ENCODE measurements around the gene CYP2S1. TPM values are rescaled to one million over a fixed set of nuclear protein-coding genes. Genes with fewer than 3 reads are reported as not detected.

The CYP2S1 gene
- total and polyA plus RNA-seq, 2 of the 4 experiments (the other 2 are of a cell fraction), result 0.54 to 2.1 TPM

DNA sequence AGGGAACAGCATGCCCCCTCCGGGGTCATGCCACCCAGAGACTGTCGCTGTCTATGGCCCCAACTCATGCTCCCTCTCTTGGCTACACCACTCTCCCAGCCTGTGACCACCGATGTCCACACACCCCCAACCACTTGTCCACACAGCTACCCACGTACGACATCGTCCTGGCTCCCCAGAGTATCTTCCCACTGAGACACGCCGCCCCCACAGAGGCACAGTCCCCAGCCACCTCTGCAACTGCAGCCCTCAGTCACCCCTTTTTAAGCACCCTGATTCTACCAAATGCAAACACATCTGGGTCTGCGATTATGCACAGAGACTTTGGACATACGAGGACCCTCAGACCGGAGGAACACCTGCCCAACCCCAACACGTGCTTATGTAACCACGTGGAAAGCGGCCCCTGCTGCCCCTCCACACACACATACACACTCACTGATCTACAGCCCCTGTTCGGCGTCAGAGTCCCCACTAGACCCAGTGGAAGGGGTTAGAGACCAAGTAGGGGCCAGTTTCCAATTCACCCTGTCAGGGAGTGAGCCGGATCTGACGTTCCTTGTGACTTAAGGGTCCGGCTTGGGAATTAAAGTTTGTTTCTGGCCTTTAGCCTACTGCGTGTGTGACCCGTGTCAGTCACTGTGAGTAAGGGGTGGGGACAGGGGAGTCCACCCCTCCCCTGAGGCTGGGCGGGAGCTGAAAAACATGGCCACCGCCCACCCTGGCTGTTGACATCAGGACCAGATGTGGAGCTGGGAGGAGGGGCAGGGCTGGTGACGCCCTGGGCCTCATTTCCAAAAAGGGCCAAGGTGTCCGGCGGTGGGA lies 14.1 kb downstream of the CYP2S1 start:
- H4K20me1 ChIP-seq (ENCODE audit: insufficient read depth, low read length), result no peaks in the 10 kb centered on the region; the same call in 1 of the 2 replicates
- H3K4me2 ChIP-seq (ENCODE audit: low read depth, low read length), result no peak overlapping the region
- 0 out of 2 replicates have a peak overlapping the region, but pooled peaks have one; percentile 20 for H2BK20ac ChIP-seq (ENCODE audit: low read depth, low read length)
- no peak overlapping the region for H3K18ac ChIP-seq (ENCODE audit: low read depth, low read length)
- intact Hi-C loops (cut with micrococcal nuclease), result loop anchor here (10.0 kb wide), 1 partner anchor 218 kb away; the partner anchor contains the start of gene B3GNT8
- H4K5ac ChIP-seq (ENCODE audit: low read depth, low read length), result no peak overlapping the region
- H3K36me3 ChIP-seq (ENCODE audit: control insufficient read depth, insufficient read depth, low read length), result peaks cover 7% of the 10 kb centered on the region
- H3K4ac ChIP-seq (ENCODE audit: low read depth, low read length), result peak overlapping the region; percentile 22; the same call in 1 of the 2 replicates
- CTCF ChIA-PET, result interaction anchor here (1.5 to 3.3 kb wide), 2 partner anchors 56 to 101 kb away, joined by 4 to 16 read pairs; no protein-coding TSS in a partner anchor
- H2BK120ac ChIP-seq (ENCODE audit: low read depth, low read length), result no peak overlapping the region
- no peak overlapping the region for H2BK5ac ChIP-seq (ENCODE audit: low read depth, low read length, poor library complexity, severe bottlenecking)
- H3K27me3 ChIP-seq (ENCODE audit: control insufficient read depth, insufficient read depth, low read length), result no peaks in the 10 kb centered on the region
- no peak overlapping the region for H2AK5ac ChIP-seq (ENCODE audit: low read depth, low read length)
- H3K9ac ChIP-seq (ENCODE audit: low read depth, low read length), result no peak overlapping the region
- no peaks in the 10 kb centered on the region for H3K79me1 ChIP-seq (ENCODE audit: low read depth in 1 of 2, low read length in 2 of 2)
- POLR2A ChIA-PET (ENCODE audit: unreplicated experiment), result no interaction called here
- dilution Hi-C loops (cut with HindIII; ENCODE audit: low sequenced_read_pairs, unreplicated experiment), result no loop called here
- H2AK9ac ChIP-seq (replicated peaks; ENCODE audit: low read depth, low read length, poor library complexity), result peak overlapping the region; percentile 84
- WGBS, 2 experiments (ENCODE audit: extremely low coverage in 2 of 2, insufficient read length in 1 of 2), result 74% methylated on average over 7 of the region's 26 CpGs; no CpG with 5 or more reads in 1 of the 2 experiments
- peak overlapping the region; percentile 4 for H2AFZ ChIP-seq (replicated peaks; ENCODE audit: low read length, poor library complexity)
- H3K9me1 ChIP-seq (ENCODE audit: insufficient read depth, low read length), result no peaks in the 10 kb centered on the region
- no TSS peak for BruUV-seq (replicated peaks)
- ATAC-seq (ENCODE audit: low read depth), result no peak
- no peak overlapping the region; a peak in 1 of 4 replicates for H4K8ac ChIP-seq (ENCODE audit: low read depth in 2 of 2, low read length in 2 of 2)
- no peak overlapping the region for H3K4me3 ChIP-seq (ENCODE audit: insufficient read depth, low read depth, low read length)
- H3K9me3 ChIP-seq (ENCODE audit: control insufficient read depth, insufficient read depth, low read length), result no peaks in the 10 kb centered on the region
- DNase-seq, result no peak
- no peak overlapping the region for H3K23ac ChIP-seq (ENCODE audit: low read depth, low read length)
- H3K4me1 ChIP-seq (ENCODE audit: control insufficient read depth, insufficient read depth, low read length), result no peaks in the 10 kb centered on the region
- H2BK15ac ChIP-seq (ENCODE audit: low read depth, low read length), result no peak overlapping the region
- H3K14ac ChIP-seq (replicated peaks; ENCODE audit: low read depth, low read length), result no peak overlapping the region
- in situ Hi-C loops (cut with MboI; ENCODE audit: low sequenced_read_pairs), result no loop called here
- no peak overlapping the region for H3K27ac ChIP-seq (ENCODE audit: insufficient read depth, low read length)
- H4K91ac ChIP-seq (ENCODE audit: insufficient read depth, low read depth, low read length), result no peak overlapping the region
- TF ChIP-seq, protein P1, sequence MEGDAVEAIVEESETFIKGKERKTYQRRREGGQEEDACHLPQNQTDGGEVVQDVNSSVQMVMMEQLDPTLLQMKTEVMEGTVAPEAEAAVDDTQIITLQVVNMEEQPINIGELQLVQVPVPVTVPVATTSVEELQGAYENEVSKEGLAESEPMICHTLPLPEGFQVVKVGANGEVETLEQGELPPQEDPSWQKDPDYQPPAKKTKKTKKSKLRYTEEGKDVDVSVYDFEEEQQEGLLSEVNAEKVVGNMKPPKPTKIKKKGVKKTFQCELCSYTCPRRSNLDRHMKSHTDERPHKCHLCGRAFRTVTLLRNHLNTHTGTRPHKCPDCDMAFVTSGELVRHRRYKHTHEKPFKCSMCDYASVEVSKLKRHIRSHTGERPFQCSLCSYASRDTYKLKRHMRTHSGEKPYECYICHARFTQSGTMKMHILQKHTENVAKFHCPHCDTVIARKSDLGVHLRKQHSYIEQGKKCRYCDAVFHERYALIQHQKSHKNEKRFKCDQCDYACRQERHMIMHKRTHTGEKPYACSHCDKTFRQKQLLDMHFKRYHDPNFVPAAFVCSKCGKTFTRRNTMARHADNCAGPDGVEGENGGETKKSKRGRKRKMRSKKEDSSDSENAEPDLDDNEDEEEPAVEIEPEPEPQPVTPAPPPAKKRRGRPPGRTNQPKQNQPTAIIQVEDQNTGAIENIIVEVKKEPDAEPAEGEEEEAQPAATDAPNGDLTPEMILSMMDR (conservative IDR thresholded peaks at IDR 0.05; ENCODE audit: low read depth, low read length), result no peak
- TF ChIP-seq BHLHE40 (IDR thresholded peaks at IDR 0.05; ENCODE audit: low read depth, low read length) (no peak), CEBPB (IDR thresholded peaks at IDR 0.05; ENCODE audit: low read depth, low read length) (no peak), RAD21 (IDR thresholded peaks at IDR 0.05; ENCODE audit: low read length) (no peak)
- TF ChIP-seq, protein P2, sequence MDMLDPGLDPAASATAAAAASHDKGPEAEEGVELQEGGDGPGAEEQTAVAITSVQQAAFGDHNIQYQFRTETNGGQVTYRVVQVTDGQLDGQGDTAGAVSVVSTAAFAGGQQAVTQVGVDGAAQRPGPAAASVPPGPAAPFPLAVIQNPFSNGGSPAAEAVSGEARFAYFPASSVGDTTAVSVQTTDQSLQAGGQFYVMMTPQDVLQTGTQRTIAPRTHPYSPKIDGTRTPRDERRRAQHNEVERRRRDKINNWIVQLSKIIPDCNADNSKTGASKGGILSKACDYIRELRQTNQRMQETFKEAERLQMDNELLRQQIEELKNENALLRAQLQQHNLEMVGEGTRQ (IDR thresholded peaks at IDR 0.05; ENCODE audit: low read depth, low read length), result no peak
- H3K56ac ChIP-seq (ENCODE audit: extremely low read depth, insufficient read depth, low read length), result no peak overlapping the region
